HepG2 (cell line): ENCODE measurements around the gene RIPK3. TPM values are rescaled to one million over a fixed set of nuclear protein-coding genes. Genes with fewer than 3 reads are reported as not detected.

ENCODE experiments used
- ARNTL ChIP-seq: sonication (generic); formaldehyde crosslinking; IDR thresholded peaks from 2 replicates; pipeline ENCODE4 v1.4.0; 2020; ENCODE audit warnings: mild to moderate bottlenecking, missing genetic modification reagents
- CCDC6 ChIP-seq: sonication (generic); formaldehyde crosslinking; IDR thresholded peaks from 2 replicates; pipeline ENCODE4 v1.8.1; 2022; ENCODE audit warnings: mild to moderate bottlenecking, missing genetic modification reagents, moderate library complexity
- EHMT2 ChIP-seq: fragments of 200-600 bp; sonication (generic); IDR thresholded peaks from 2 replicates; pipeline ENCODE4 v1.7.0; 2017; ENCODE audit warnings: antibody characterized with exemption, low read depth, low read length, borderline replicate concordance
- EZH2 ChIP-seq: conservative IDR thresholded peaks from 2 replicates; pipeline ENCODE4 v1.6.1; 2012; ENCODE audit warnings: mild to moderate bottlenecking, low read depth, low read length, moderate library complexity
- GATA4 ChIP-seq: sonication (generic); IDR thresholded peaks from 2 replicates; pipeline ENCODE4 v1.6.1; 2016; ENCODE audit warnings: antibody characterized with exemption, low read depth, borderline replicate concordance
- HCFC1 ChIP-seq: fragments of 150-350 bp; IDR thresholded peaks from 2 replicates; pipeline ENCODE4 v1.6.1; 2014; ENCODE audit warnings: low read depth, low read length
- HMG20A ChIP-seq: IDR thresholded peaks from 2 replicates; pipeline ENCODE4 v1.6.1; 2016; ENCODE audit warnings: borderline replicate concordance
- MBNL3 ChIP-seq: fragments of 250-450 bp; sonication (Bioruptor Pico); conservative IDR thresholded peaks from 2 replicates; pipeline ENCODE4 v1.8.0; 2022; ENCODE audit warnings: mild to moderate bottlenecking, inconsistent platforms
- MZF1 ChIP-seq: sonication (generic); formaldehyde crosslinking; IDR thresholded peaks from 2 replicates; pipeline ENCODE4 v1.8.1; 2023; ENCODE audit warnings: mild to moderate bottlenecking, missing genetic modification reagents, borderline replicate concordance
- NFKB2 ChIP-seq: sonication (generic); formaldehyde crosslinking; IDR thresholded peaks from 2 replicates; pipeline ENCODE4 v1.4.0; 2020; ENCODE audit warnings: missing genetic modification reagents, borderline replicate concordance
- PRMT3 ChIP-seq: sonication (generic); formaldehyde crosslinking; IDR thresholded peaks from 2 replicates; pipeline ENCODE4 v1.8.1; 2022; ENCODE audit warnings: low read depth, mild to moderate bottlenecking, moderate library complexity, missing genetic modification reagents, borderline replicate concordance
- RAD21 ChIP-seq: fragments of 450-650 bp; formaldehyde crosslinking; IDR thresholded peaks from 2 replicates; pipeline ENCODE4 v1.5.0; 2020; ENCODE audit warnings: mild to moderate bottlenecking
- REXO4 ChIP-seq: sonication (generic); formaldehyde crosslinking; IDR thresholded peaks from 2 replicates; pipeline ENCODE4 v1.8.0; 2022; ENCODE audit warnings: missing genetic modification reagents, mild to moderate bottlenecking, borderline replicate concordance
- SAP130 ChIP-seq: IDR thresholded peaks from 2 replicates; pipeline ENCODE4 v1.6.1; 2016; ENCODE audit warnings: low read depth
- SIX1 ChIP-seq: sonication (generic); formaldehyde crosslinking; IDR thresholded peaks from 2 replicates; pipeline ENCODE4 v1.4.0; 2020; ENCODE audit warnings: missing genetic modification reagents, borderline replicate concordance
- SKI ChIP-seq: fragments of 450-650 bp; IDR thresholded peaks from one replicate; pipeline ENCODE4 v1.6.1; 2018; ENCODE audit warnings: mild to moderate bottlenecking; ENCODE audit not compliant: partially characterized antibody
- SMAD3 ChIP-seq: sonication (generic); formaldehyde crosslinking; IDR thresholded peaks from 2 replicates; pipeline ENCODE4 v1.4.0; 2020; ENCODE audit warnings: missing genetic modification reagents
- SP5 ChIP-seq: IDR thresholded peaks from 2 replicates; pipeline ENCODE4 v1.6.1; 2016; ENCODE audit warnings: low read depth, borderline replicate concordance
- TBL1XR1 ChIP-seq: fragments of 150-350 bp; IDR thresholded peaks from 2 replicates; pipeline ENCODE4 v1.6.1; 2014; ENCODE audit warnings: borderline replicate concordance, low read length; ENCODE audit not compliant: partially characterized antibody
- ZNF24 ChIP-seq: fragments of 450-650 bp; IDR thresholded peaks from 2 replicates; pipeline ENCODE4 v1.6.1; 2017; ENCODE audit warnings: antibody characterized with exemption, mild to moderate bottlenecking
- ZNF337 ChIP-seq: sonication (generic); formaldehyde crosslinking; IDR thresholded peaks from 2 replicates; pipeline ENCODE4 v1.5.1; 2020; ENCODE audit warnings: missing genetic modification reagents, low read depth, mild to moderate bottlenecking, borderline replicate concordance
- ZNF567 ChIP-seq: sonication (generic); formaldehyde crosslinking; IDR thresholded peaks from 2 replicates; pipeline ENCODE4 v1.8.1; 2023; ENCODE audit warnings: mild to moderate bottlenecking, missing genetic modification reagents, borderline replicate concordance
- ZNF614 ChIP-seq: IDR thresholded peaks from 2 replicates; pipeline ENCODE4 v1.6.1; 2018; ENCODE audit warnings: missing biosample characterization, missing genetic modification reagents, inconsistent platforms, borderline replicate concordance
- ZNF792 ChIP-seq: IDR thresholded peaks from 2 replicates; pipeline ENCODE4 v1.6.1; 2016
- ZNF800 ChIP-seq: sonication (generic); formaldehyde crosslinking; IDR thresholded peaks from 2 replicates; pipeline ENCODE4 v1.4.0; 2020; ENCODE audit warnings: missing genetic modification reagents
- polyA plus RNA-seq, 8 experiments: library from polyadenylated mRNA; depleted of rRNA in 3 of 8; stranded (reverse) in 7 of 8; unstranded in 1 of 8; fragments of >200 nt; fragmentation: Illumina TruSeq in 4 of 8; extraction: Trizol in 4 of 8; gene quantifications; 2 replicates each; pipeline versions ENCODE4 v1.2.1 to v1.2.3, GENCODE V29; 2011 to 2016; ENCODE audit warnings: low read depth in 4 of 8, missing spikeins in 1 of 8, mixed read lengths in 1 of 8; ENCODE audit not compliant: insufficient read depth in 1 of 8
- total RNA-seq, 5 experiments: library from RNA; depleted of rRNA; stranded (reverse); fragments of >200 nt; fragmentation: Illumina TruSeq; extraction: Trizol; gene quantifications; 2 replicates each; pipeline ENCODE4 v1.2.3, GENCODE V29; 2016; ENCODE audit warnings: low read depth in 1 of 5
- TF ChIP-seq, protein P1 (sequence below): sonication (generic); formaldehyde crosslinking; conservative IDR thresholded peaks from 2 replicates; pipeline ENCODE4 v1.4.0; 2020; ENCODE audit warnings: missing genetic modification reagents
- TF ChIP-seq, protein P2 (sequence below): IDR thresholded peaks from 2 replicates; pipeline ENCODE4 v1.6.1; 2016; ENCODE audit warnings: missing biosample characterization, missing genetic modification reagents, low read depth

The RIPK3 gene
- total and polyA plus RNA-seq, 2 of the 13 experiments (the other 11 are each of a cell fraction or from before 2014, with no cell fraction given): not detected

- TF ChIP-seq NFKB2 (CRISPR knock-in tag) (peak; percentile 100), ZNF792 (CRISPR knock-in tag) (peak; percentile 99), MZF1 (CRISPR knock-in tag) (peak; percentile 68), ZNF614 (CRISPR knock-in tag) (peak; percentile 92; the same call in 1 of the 2 replicates), SMAD3 (CRISPR knock-in tag) (peak; percentile 79), PRMT3 (CRISPR knock-in tag) (no peak), HMG20A (CRISPR knock-in tag) (peak; percentile 55; the same call in 1 of the 2 replicates), CCDC6 (CRISPR knock-in tag) (no peak), SP5 (CRISPR knock-in tag) (peak; percentile 57), ZNF567 (CRISPR knock-in tag) (peak; percentile 98), ZNF337 (CRISPR knock-in tag) (no peak; the same call in 1 of the 2 replicates), HCFC1 (0 out of 2 replicates have a peak, but pooled peaks have one; percentile 10), RAD21 (peak; percentile 72), ARNTL (CRISPR knock-in tag) (peak; percentile 93), GATA4 (no peak), TBL1XR1 (peak; percentile 27), SIX1 (no peak), EZH2 (no peak; the same call in 1 of the 2 replicates), REXO4 (peak; percentile 97), SKI (peak; percentile 52), MBNL3 (CRISPR knock-in tag) (no peak), ZNF800 (CRISPR knock-in tag) (peak; percentile 99), EHMT2 (no peak), SAP130 (CRISPR knock-in tag) (peak; percentile 80), ZNF24 (no peak)
- TF ChIP-seq, protein P1, sequence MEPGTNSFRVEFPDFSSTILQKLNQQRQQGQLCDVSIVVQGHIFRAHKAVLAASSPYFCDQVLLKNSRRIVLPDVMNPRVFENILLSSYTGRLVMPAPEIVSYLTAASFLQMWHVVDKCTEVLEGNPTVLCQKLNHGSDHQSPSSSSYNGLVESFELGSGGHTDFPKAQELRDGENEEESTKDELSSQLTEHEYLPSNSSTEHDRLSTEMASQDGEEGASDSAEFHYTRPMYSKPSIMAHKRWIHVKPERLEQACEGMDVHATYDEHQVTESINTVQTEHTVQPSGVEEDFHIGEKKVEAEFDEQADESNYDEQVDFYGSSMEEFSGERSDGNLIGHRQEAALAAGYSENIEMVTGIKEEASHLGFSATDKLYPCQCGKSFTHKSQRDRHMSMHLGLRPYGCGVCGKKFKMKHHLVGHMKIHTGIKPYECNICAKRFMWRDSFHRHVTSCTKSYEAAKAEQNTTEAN: peak; percentile 96
- TF ChIP-seq, protein P2, sequence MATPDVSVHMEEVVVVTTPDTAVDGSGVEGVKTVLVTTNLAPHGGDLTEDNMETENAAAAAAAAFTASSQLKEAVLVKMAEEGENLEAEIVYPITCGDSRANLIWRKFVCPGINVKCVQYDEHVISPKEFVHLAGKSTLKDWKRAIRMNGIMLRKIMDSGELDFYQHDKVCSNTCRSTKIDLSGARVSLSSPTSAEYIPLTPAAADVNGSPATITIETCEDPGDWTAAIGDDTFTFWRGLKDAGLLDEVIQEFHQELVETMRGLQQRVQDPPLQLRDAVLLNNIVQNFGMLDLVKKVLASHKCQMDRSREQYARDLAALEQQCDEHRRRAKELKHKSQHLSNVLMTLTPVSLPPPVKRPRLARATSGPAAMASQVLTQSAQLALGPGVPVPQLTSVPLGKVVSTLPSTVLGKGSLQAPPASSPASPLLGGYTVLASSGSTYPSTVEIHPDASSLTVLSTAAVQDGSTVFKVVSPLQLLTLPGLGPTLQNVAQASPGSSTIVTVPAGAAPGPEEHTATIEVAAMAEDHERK (CRISPR knock-in tag): no peak
These were observed 23.8 kb downstream of the RIPK3 start (continued) for GRCh38 chr14:24315807-24316596.
